Activated T-helper 1 cell treated with anti-CD3 and anti-CD28 coated beads, Interleukin-2, amount 50 U/mL, for 16 hours (primary cell): ENCODE measurements around the gene RTKN.
"Not testable (repeated sequence)": the region's sequence is repeated elsewhere in the genome, so short reads cannot be mapped to it uniquely, and the experiment has no call there.

Experiments used
- DNase-seq, 2 donors: peaks; one replicate each; pipeline ENCODE4 v3.0.0-alpha.2; 2020; ENCODE audit warnings: low read depth in 1 of 2, low spot score in 1 of 2

Gene RTKN, protein sequence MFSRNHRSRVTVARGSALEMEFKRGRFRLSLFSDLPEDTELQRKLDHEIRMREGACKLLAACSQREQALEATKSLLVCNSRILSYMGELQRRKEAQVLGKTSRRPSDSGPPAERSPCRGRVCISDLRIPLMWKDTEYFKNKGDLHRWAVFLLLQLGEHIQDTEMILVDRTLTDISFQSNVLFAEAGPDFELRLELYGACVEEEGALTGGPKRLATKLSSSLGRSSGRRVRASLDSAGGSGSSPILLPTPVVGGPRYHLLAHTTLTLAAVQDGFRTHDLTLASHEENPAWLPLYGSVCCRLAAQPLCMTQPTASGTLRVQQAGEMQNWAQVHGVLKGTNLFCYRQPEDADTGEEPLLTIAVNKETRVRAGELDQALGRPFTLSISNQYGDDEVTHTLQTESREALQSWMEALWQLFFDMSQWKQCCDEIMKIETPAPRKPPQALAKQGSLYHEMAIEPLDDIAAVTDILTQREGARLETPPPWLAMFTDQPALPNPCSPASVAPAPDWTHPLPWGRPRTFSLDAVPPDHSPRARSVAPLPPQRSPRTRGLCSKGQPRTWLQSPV

DNA sequence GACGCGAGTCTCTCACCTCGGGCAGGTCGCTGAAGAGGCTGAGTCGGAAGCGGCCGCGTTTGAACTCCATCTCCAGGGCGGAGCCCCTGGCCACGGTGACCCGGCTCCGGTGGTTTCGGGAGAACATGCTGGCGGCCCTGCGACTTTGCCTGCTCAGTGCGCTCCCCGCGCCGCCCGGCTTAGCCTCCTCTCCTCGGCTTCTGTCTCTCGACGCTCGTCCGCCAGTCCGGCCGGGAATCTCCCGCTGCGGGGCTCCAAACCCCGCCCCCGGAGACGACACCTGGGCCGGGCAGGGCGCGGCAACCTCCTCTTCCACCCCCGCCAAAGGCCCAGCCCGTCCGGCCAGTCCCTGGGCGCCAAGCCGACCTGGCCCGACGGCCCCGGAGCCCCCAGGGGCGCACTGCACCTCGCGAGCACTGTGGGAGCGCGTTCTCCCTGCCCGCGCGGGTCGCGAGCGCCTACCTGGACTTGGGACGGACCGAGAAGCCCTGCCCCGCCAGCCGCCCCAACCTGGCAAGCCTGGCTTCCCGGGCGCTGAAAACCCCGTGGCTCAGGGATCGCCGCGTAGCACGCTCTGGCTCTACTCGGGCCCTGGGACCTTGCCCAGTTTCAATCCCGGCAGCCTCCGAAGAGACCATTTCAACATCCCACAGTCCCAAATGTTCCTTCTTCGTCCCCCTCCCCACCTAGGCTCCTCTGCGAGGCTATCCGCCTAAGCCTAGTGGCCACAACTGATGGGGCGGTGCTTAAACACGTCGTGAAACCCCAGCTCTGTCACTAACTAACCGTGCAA lies at the start of gene RTKN:
TSS of gene RTKN (minus strand) at position 248 of the 793 bp plus-strand sequence. CDS start at position 127, 121 bp downstream.
- no peak for DNase-seq

DNA sequence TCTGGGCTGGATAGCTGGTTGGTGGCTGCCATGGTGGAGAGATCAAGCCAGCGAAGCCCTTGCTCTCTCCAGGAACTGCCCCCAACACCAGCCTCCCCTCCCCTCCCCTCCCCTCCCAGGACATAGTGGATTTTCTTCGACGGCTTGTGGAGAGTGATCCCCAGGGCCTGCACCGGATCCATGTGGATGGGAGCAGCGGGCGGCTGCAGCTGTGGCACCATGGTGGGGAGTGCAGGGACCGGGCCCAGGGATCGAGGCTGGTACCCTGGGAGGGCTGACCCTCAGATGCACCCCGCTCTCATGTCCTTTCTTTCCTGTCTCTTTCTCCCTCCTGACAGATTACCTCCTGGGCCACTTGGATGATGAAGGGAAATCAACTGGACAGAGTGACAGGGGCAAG lies 48.2 kb upstream of the RTKN start:
- DNase-seq = no peak

DNA sequence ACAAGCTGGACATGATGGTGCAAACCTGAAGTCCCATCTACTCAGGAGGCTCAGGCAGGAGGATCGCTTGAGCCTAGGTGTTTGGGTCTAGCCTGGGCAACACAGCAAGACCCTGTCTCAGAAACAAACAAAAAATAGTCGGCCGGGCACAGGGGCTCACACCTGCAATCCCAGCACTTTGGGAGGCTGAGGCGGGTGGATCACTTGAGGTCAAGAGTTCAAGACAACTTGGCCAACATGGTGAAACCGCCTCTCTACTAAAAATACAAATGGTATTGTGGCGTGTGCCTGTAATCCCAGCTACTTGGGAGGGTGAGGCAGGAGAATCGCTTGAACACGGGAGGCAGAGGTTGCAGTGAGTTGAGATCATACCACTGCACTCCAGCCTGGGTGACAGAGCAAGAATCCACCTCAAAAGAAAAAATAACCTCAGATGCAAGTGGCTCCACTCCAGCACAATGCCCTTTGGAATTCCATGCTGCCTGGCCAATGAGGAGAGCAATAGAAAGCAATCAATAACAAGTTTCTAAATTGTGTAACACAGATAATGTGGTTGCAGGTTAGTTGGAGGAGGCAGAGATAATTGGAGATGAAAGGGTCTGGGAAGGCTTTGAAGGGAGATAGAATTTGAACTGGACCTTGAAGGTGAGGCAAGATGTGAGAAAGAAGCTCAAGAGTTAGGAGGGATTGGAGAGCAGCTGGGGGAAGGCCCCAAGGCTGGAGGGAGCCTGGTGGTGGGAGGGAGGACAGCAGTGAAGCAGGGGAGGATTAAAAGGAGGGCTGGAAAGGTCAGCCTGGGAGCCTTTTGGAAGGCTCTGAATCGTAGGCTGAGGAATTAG lies 47.1 kb upstream of the RTKN start:
- DNase-seq = no peak

DNA sequence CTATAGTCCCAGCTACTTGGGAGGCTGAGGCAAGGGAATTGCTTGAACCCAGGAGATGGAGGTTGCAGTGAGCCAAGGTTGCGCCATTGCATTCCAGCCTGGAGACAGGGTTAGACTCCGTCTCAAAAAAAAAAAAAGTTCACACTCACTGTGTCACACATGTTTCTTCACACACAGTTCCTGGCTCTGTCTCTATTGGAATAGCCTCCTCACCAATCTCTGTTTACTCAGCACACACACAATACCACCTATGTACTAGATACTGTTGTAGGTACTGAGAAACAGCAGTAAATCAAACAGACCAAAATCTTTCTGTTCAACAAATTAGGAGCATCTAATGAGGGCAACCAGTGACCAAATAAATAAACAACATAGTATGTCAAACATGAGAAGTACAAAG lies 44.4 kb upstream of the RTKN start:
- DNase-seq = no peak

DNA sequence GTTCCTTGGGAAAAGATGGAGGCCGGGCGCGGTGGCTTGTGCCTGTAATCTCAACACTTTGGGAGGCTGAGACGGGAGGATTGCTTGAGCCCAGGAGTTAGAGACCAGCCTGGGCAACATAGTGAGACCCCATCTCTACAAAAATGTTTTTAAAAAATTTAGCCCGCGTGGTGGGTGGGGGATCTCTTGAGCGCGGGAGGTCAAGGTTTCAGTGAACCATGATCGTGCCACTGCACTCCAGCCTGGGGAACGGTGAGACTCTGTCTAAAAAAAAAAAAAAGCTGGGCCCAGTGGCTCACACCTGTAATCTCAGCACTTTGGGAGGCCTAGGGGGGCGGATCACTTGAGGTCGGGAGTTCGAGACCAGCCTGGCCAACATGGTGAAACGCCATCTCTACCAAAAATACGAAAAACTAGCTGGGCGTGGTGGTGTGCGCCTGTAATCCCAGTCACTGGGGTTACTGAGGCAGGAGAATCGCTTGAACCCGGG lies 42.0 kb upstream of the RTKN start:
- DNase-seq = not testable (repeated sequence)

DNA sequence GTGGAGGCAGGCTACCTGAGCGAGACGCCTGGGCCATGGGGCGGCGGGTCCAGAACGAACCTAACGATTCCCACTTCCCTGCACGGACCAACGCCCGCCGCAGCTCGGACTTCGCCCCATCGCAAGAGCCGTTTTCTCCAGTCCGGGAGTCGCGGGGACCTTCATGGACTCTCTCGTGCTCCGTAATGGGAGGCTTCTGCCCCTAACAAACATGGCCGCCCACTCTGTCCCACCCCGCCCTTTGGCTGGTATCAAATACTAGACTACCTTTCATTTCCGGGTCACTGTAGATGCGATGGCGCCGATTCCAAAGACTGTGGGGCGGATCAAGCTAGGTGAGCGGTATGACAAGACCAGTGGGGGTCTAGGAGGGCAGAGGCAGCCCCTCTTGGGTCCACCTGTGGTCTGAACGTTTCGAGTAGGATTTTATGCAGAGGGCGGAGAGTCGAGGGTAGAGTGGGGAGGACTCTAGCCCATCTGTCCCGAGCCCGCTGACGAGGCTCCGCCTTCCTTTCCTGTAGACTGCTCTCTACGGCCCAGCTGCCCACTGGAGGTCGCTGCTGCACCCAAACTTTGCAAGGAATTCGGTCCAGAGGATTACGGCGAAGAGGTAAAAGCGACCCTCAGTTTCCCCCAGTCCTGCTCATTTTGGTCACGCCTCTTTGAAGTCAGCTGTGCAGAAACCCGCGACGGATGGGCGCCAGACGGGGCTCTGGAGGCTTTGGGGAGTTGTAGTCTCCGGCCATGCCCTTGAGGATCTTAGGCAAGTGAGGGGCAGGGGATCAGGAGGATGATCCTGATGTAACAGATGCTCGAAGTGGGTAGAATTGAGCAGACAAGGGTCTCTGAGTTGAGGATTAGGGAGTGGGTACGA lies 41.3 kb upstream of the RTKN start, which contains the start of the genes CCDC142 and TTC31:
TSS of gene CCDC142 (minus strand) at position 198 of the 874 bp plus-strand sequence. CDS start at position 37, 161 bp downstream.
TSS of gene TTC31 (plus strand) at position 281 of the 874 bp plus-strand sequence. CDS start at position 296, 15 bp downstream.
- DNase-seq = peak; percentile 81 to 84

DNA sequence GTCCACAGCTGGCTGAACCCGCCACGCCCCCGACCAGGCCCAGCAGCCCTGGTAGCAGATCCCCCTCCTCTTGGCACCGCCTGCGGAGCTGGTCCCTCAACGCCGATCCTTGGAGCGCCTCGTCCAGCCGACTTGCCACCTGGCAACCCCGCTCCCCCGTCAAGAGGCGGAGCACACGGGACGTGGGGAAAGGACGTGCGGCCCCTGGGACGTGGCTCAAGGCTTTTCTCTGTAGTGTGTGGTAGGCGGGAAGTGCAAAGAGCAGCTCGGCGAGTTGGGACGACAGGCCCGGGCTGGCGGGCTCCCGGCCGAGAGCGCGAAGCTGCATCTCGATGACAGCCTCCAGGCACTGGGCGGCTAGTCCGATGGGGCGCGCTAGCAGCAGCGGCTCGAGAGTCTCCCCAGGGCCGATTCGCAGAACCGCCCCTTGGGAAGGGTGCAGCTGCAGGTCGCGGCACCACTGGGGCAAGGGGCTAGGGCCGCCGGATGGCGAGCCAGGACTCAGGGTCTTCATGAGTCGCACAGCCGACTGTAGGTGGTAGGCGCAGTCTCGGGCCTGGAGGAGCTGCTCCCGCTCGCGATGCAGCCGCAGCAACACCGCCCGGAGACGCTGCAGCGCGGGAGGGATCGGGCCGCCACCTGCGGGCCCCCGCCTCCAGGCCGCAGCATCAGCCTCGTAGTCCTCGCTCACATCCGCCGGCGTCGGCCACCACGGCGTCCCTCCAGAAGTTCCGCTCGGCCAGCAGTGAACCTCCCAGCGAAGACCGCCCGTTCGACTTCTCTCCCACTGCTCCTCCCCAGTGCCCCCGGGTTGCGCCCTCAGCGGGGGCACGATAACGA lies 40.4 kb upstream of the RTKN start:
- no peak for DNase-seq

DNA sequence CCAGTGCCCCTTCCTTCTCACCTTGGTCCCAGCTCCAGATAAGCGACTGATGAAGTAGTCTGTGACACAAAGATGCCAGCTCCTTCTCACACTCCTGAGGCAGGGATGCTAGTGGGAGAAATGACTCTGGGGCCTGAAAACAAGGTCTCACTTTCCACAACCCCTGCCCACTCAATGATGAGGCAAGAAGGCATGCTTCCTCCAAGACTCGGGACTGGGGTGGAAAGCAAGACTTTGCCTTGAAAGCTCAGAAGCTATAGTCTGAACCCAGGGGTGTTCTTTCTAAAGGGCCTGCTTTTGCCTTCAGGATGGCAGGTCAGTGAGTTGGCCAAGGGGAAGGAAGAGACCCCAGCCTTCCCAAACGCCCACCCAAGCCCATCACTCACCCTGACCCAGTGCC lies 39.7 kb upstream of the RTKN start:
- no peak for DNase-seq

DNA sequence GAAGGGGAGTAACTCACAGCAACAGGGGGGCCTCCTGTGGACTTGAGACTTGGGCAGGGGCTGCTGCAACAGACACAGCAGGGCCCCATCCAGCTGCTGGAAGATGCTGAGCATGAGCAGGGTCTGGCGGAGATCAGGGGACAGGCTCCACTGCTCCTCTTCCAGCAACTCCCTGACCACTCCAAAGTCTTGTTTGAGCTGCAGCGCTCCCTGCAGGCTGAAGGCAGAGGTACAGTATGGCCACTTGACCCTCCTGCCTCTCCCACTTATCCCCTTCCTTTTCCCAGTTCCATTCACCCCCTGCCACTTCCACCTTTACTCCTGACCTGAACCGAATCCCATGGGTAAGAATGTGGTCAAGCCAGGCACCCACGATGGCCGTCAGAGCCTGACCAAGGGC lies 33.2 kb upstream of the RTKN start:
- DNase-seq = no peak

DNA sequence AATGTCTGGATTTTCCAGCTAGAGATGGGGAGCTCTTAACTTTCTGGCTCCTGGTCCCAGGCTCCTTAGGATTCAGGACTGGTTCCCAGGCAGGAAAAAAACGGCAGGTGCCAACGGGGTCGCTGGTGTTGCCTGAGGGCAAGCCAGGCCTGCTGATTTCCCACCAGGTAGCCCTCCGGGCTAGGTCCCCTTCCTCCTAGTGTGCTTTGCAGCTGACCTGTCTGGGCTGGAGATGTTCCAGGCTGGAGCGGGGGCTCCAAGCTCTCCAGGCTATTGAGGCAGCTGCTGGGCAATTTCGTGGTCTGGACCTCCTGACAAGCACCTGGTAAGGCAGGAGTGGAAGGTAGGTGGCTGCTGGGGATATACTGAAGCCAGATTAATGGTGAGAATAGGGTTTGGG lies 32.7 kb upstream of the RTKN start:
- no peak for DNase-seq

DNA sequence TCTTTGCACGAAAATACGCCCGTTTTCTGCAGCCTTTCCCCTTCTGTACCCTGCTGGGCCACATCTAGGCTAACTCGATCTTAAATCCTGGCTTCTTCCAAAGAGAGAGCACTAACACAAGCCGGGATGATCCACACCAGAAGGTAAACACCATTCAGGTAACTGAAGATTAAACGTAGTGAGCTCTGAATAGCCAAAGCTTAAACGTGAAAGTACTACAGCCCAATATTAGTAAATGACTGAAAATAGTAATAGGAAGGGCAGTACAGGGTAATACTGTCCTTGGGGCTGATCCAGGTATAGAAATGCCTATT lies 31.2 kb upstream of the RTKN start:
- no peak for DNase-seq

DNA sequence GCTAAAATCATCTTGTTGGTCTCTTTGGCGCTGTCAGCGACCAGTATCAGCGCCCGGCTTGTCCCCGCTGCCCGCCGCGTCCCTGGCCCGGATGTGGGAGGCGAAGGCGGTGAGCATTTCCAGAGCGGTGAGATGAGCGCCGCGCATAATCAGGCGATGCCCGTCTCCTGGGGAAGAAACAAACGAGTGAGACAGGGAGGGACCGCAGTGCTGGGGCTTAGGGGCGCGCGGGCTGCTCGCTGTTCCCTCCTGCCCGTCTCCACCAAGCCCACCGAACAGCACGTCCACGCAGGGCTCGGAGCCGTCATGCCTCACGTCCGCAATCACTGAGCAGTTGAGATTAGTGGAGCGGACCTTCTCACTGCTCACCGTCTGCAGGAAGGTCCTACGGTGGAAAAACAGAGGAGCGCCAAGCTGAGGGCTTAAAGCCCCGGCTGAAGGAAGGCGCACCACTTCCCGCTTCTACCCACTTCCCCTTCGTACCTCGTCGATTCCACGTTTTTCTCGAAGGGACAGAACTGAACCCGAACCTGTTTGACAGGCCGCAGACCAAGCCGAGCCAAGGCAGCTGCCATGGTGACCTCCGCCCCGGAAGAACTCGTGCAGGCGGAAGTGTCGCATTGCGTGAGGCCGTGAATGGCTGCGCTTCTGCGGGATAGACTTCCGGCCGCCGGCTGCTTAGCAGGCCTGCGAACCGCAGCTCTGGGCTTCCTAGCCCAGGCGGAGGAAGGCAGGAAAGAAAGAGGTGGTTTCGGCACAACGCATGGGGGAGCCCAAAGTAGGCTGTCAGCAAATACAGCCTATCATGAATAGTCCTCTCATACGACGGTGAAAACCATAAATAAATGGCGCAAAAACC lies 30.6 kb upstream of the RTKN start, which contains the start of gene MRPL53:
TSS of gene MRPL53 (minus strand) at position 595 of the 859 bp plus-strand sequence. CDS start at position 575, 20 bp downstream.
- DNase-seq = peak; percentile 93 to 96

DNA sequence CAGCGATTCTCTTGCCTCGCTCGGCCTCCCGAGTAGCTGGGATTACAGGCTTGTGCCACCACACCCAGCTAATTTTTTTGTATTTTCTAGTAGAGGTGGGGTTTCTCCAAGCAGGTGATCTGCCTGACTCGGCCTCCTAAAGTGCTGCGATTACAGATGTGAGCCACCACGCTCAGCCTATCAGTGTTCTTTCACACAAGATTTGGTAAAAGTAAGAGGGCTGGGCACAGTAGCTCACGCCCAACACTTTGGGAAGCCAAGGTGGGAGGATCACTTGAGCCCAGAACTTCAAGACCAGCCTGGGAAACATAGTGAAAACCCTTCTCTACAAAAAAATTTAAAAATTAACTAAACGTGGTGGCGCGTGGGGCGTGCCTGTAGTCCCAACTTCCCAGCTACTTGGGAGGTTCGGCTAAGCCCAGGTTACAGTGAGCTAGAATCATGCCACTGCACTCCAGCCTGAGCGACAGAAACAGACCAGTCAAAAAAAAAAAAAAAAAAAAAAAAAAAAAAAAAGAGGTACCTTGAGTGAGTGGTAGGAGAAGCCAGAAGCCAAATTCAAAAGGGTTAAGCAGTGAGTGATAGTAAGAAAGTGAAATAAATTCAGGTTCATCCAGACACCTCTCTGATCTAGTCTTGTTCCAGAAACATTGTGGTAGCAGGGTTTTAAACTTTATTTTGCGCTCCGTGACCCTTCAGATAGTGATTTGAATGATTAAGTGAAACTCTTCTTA lies 29.8 kb upstream of the RTKN start:
- no peak for DNase-seq

DNA sequence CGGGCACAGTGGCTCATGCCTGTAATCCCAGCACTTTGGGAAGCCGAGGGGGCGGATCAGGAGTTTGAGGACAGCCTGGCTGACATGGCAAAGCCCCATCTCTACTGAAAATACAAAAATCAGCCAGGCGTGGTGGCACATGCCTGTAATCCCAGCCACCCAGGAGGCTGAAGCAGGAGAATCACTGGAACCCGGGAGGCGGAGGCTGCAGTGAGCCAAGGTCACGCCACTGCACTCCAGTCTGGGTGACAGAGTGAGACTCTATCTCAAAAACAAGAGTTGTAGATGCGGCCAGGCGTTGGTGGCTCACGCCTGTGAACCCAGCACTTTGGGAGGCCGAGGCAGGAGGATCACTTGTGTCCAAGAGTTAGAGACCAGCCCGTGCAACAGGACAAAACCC lies 29.0 kb upstream of the RTKN start:
- not testable (repeated sequence) for DNase-seq

DNA sequence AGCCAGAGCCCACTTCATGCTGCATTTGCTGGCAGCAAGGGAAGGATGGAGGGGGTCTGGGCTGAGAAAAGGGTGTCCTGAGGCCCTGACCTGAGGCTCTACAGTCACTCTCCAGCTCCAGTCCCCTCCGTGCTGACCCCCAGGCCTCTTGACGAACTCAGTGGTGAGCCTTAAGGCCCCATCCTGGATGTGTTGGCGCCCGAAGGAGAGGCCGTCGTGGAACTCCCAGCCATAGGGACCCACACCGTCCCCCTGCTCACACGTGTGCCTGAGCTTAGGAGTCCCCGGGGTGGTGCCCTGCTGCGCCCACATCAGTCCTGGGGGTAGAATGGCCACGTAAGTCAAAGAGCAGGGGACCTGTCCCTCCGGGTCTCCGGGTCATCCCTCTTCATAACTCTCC lies 22.7 kb upstream of the RTKN start:
- no peak for DNase-seq

DNA sequence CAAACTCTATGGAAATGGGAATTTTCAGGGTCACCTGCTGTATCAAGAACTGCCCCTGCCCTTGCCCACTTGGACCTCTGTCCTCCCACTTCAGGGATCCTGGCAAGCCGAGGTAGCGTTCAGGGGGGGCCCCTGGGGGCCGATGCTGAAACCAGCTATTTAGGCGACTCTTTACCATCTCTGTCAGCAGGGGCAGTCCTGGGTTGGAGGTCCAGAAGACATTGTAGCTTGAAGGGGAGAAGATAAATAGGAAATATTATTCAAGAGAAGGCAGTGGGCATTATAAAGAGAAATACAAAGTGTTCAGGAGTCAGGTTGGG lies 21.0 kb upstream of the RTKN start:
- DNase-seq = no peak

DNA sequence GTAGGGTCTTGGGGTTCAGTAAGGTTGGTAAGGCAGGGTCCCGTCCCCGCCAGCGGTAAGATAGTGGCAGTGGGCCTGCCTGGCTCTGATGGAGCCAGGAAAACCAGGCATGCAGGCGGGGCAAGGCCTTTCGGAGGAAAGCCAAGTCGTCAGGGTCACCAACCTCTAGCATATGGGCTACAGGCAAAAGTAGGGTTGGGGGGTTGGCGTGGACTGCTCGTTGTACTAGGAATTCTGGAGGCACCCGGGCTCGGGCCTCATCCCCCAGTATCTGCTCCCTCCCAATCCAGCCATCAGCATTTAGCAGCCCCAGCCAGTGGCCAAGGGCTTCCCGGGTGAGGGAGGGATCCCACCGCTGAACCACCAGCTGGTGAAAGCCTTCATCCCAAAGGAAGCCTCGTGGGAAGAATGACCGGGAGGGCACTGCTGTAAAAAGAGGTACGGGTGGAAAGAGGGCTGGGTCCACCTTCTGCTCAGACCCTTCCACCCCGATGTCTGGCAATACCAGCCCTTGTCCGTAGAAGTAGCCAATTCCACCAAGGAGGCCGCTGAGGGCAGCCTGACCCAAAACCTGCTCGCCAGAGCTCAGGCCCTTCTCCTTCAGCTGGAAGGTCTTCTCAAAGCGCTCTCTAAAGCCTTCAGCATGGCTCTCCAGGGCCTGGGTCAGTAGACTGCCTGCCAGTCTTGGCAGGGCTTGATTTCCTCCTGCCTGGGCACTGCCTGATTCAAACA lies 20.5 kb upstream of the RTKN start:
- no peak for DNase-seq
